Activated CD8-positive, alpha-beta T cell treated with anti-CD3 and anti-CD28 coated beads, Interleukin-2, amount 10 ng/mL, durations not matched to agents 7 days and 5 days (primary cell): ENCODE results near the gene RHEB. TPM values are rescaled to one million over a fixed set of nuclear protein-coding genes. Genes with fewer than 3 reads are reported as not detected.

Source experiments
- microRNA-seq: library from miRNA; unstranded; fragments of <30 nt; microRNA quantifications from one replicate; pipeline ENCODE4 v1.2.0, GENCODE V29; 2022
- total RNA-seq, 2 experiments: library from RNA; stranded (reverse); gene quantifications; one replicate each; pipeline ENCODE4 v1.2.3, GENCODE V29; 2021

The RHEB gene
- total RNA-seq, 2 experiments from 2014 or later, result 81.1 to 90.3 TPM

Small RNAs within 50 kb of the gene (microRNA-seq; reads per million reads assigned to microRNA genes)
- gene MIR3907, result not detected

Other genes starting within 250 kb of the RHEB start
- gene NUB1, start 178.1 kb downstream of the RHEB start, total RNA-seq, result 10 to 100 TPM; 59.0 to 59.2 TPM
- gene WDR86, start 109.9 kb downstream of the RHEB start, total RNA-seq, result under 1 TPM; 0.26 to 0.32 TPM
- gene CRYGN, start 79.8 kb downstream of the RHEB start, total RNA-seq, result under 1 TPM; 0.34 to 0.50 TPM